KBM-7 (cell line): ENCODE measurements around the gene TRAPPC2.

Source experiments
- DNase-seq: peaks from one replicate; pipeline ENCODE4 v3.0.0-alpha.2; 2015
- in situ Hi-C: fragments of 300-500 bp; cut with MboI; formaldehyde crosslinking; loops from 2 replicates; pipeline ENCODE4 v1.14.3; 2020; ENCODE audit warnings: low sequenced_read_pairs, low pct_unique_long_range_greater_than_20kb, mixed read lengths

TRAPPC2 gene

DNA sequence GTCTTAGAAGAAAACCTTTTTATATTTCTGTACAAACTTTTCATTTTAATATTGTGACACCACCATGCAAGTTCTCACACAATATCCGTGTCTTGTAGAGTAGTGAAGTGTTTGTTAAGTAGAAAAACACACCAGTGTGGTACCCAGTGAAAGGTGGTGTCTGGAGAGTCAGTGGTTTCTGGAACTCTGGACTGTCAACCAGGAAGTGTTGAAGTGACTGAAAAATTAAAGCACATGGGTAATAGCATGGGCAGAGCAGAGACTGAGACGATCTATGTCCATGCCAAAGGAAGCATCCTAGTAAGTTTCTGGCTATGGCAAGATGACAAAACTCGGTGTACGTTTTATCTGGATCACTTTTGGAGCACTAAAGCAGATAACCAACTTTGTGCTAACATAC is 23.3 kb downstream of the TRAPPC2 start:
- DNase-seq: no peak
- in situ Hi-C loops: no loop called here

DNA sequence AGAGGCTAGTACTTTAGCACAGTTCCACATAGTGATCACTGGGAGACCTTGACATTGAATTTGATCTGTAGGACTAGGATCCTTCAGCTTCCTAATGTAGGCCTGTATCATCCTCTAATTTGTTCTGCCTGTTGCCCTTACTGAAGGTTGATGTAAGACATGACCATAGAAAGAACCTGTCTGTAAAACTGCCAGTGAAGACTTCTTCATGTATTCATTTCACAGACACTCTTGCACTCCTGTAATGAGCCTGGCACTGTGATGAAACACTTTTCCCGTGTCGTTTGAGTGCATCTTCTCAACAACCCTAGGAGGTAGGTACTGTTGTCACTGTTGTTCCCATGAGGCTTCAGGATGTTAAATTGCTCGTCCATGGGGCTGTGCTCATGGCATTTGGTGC is 30.8 kb downstream of the TRAPPC2 start:
- in situ Hi-C loops: no loop called here
- DNase-seq: no peak

DNA sequence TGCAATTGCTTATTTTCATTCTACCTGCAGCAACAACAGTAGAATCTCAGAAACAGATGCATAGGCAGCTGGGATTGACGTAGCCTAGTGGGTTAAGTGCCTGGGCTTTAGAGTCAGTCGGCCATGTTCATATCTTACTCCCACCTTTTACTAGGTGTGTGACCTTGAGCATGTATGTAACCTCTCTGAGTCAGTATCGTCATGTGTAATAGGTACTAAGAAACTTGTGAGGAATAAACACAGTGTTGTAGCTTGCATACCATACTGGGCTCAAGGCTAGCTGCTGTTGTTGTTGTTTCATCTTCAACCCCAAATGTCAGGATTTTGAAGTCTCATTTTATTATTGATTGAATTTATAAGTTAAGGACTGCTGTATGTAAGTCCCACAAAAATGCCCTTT is 31.3 kb downstream of the TRAPPC2 start:
- in situ Hi-C loops: no loop called here
- DNase-seq: no peak

DNA sequence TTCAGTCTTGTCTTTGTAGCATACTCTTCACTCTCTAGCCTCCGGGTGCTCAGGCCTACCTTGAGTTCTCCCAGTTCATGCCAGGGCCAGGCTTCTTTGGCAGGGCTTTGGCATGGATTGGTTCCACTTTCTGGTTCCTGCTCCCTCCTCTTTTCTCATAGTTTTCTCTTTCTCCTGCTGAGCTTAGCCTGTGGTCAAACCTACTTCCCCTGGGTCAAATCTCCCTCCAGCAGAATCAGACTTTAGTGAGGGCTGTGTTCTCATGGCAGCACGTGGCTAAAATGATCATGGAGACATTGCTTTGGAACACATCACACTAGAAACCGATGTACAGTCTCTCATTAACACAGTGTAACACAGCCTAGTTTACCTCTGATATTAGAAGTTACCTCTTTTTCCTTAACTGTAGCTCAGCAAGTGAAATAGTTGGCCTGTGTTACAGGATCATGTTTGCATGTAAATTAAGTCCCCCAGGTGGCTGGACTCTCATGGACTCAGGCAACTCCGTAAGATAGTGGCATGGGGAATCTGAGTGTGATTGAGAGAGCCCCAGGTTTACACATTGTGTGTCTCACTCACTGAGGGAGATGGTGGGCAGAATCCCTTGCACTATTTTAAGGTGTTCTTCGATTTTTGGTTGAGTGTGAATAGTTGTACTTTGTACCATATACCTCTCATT is 32.2 kb downstream of the TRAPPC2 start:
- no peak for DNase-seq
- in situ Hi-C loops: no loop called here

DNA sequence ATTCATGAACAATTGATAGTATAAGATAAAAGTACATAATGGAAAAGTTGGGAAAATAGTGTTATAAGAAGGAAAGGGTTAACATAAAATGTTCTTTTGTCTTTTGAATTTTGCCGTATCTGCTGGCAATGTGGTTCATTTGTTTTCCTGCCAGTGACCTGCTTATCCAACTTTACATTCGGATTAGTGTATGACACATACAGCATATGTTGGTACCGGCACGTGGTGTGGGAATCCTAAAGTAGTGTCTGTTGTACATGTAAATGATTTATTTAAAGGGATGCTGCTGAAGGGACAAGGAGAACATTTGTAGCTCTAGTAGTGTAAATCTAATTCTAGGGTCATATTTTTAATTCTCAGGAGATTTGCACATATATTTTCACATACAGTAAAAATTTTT is 34.0 kb downstream of the TRAPPC2 start:
- no peak for DNase-seq
- in situ Hi-C loops: no loop called here

DNA sequence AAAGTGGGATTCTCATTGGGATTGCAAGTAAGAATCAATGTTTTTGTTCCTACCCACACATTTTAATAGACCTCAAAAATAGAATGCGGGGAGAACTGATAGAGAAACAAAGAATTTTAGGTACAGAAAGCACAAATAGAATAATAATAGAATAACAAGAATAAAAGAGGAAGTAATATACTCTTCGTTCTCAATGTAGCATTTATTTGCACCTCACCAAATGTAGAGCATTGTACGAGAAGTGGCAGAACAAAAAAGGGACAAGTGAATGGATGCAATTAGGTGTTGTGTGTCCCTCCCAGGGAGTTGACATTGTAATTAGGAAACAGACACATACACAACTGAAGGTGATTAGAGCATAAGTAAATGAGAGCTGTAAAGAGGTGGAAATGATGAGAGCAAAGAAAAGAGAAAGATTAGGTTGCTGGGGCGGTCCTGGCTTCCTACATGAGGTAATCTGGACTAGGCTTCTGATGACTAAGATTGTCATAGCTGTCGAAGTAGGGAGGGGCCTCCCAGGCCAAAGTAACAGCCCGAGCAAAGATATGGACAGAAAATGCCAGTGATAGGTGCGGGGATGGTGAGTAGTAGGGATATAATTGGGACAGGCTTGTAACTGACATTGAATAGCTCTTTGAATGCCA is 35.1 kb downstream of the TRAPPC2 start:
- no peak for DNase-seq
- in situ Hi-C loops: no loop called here

DNA sequence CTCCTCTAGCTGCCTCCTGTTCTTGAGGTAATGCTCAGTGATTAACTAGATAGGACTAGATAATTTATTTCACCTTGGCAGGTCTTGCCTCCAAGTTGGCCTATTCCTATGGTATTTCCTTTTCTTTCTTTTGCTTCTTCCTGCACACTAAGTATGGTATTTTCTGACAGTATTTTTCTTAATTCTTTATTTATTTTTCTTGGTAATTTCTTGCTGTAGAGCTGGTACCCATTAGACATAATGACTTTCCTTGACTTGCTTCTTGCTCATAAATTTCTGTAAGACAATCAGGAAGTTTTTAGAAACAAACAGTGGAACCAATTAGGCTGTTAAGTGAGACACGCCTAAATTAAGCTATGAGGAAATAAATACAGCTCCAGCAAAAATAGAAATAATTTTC is 36.0 kb downstream of the TRAPPC2 start:
- DNase-seq: no peak
- in situ Hi-C loops: no loop called here

DNA sequence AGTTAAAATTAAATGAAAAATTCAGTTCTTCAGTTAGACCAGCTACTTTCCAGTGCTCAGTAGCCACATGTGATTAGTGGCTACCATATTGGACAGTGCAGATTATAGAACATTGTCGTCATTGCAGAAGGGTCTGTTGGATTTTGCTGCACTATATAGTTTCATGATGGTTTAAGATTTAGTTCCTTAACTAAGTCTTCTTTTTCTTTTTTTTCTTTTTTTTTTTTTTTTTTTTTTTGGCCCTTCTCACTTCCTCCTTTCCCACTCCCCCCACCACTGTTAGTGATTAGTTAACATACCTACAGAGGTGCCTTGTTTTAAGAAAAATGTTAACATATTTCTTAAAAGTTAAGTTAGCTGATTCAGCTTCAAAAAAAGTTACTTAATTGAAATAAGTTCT is 36.4 kb downstream of the TRAPPC2 start:
- no peak for DNase-seq
- in situ Hi-C loops: no loop called here

DNA sequence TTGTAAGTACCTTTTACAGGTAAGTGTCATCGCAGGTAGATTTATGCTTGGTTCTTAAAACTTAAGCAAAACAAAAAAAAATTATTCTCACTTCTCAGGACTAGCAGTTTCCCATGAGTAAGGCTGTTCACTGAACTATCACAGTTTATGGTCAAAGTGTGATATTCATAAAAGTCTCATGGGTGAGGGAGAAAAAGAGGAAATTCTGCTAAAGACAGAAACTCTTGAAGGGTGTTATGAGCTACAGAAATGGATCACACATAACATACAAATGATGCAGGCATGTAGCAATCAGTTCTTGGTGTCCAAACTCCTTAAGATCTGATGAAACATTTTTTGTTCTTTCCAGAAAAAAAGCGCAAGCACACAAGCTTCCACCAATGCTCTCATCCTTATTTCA is 37.0 kb downstream of the TRAPPC2 start:
- in situ Hi-C loops: no loop called here
- peak; percentile 48 for DNase-seq

DNA sequence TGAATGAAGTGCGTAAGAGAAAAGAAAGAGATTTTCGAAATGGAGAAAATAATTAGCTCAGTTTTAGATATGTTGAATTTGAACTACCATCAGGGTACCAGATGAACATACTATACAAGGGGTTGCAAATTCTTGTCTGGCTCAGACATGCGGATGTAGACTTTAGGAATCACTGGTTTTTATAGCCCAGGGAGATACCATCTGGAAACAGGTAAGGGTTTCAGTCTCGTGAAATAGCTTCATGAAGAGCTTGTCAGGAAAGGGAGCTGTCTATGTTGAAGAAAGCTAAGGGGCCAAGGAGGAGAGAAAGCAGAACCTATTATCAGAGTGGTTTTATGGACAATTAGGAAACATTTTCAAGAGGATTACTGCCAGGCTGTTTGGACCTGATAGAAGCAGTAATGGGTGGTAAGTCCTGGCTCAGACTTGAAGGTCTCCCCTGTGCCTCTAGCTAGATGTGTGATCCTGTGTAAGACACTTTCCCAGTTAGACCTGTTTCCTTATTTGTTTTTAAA is 38.8 kb downstream of the TRAPPC2 start:
- DNase-seq: peak; percentile 83
- in situ Hi-C loops: no loop called here

DNA sequence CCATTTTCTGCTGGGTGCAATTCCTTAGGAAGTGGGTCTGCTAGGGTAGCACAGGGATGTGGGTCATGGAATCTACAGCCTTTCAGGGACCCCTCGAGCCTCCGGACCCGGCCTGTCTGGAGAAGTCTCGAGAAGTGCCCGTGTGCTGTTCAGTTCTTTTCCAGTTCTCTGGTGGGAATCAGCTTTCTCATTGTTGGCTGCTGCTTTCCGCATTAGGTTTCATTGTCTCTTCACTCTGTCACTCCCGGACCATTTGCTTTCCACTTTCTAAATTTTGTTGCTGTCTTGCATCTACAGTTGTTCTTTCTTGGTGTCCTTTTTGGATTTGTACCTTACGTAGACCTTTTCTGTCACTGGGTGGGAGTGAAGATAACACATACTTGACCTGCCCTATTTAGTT is 39.4 kb downstream of the TRAPPC2 start:
- in situ Hi-C loops: no loop called here

DNA sequence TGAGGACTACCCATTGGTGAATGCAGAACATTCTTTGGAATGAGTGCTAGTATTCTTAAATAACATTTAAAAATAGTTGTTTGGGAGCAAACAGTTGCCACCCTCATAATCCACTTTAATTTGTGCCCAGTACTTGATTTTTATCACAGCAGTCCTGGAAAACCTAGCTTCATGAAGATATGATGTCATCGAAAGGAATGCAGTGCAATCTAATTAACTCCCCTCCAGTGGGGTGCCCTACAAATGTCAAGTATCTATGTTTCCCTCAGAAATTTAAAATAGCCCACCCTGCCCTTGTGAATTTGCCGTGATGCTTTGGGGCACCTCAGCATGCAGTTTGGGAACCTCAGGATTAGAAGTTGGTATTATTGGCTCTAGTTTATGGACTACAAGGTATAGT is 40.1 kb downstream of the TRAPPC2 start:
- in situ Hi-C loops: no loop called here
- no peak for DNase-seq

More for the DNA sequence above, 39.4 kb downstream of the TRAPPC2 start:
- DNase-seq: no peak

DNA sequence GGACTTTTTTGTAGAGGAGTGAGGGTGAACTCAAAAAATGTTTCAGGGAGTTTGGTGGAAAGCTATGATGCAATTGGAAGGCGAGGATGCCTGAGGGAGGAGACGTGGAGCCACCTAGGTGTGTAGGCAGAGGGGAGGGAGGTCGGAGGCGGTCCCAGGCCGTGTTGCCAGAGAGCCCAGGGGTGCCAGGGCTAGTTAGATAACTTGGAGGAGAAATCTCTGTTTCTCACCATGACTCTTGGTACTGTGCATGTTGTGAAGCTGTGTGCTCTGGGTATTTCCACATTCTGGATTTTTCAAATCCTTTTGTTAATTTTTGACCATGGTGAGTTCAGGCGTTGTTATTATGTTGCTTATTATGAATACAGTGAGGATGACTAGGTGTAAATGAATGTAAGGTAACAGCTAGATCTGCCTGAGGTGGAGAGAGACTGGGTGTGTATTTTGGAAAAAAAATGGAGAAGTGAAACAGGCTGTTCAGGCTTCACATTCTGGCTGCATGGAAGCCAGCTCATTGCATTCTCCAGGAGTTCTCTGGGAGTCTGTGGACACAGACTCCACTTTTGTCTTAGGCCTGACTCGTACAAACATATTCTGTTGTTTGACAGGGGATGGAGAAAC is 41.0 kb downstream of the TRAPPC2 start:
- in situ Hi-C loops: no loop called here

DNA sequence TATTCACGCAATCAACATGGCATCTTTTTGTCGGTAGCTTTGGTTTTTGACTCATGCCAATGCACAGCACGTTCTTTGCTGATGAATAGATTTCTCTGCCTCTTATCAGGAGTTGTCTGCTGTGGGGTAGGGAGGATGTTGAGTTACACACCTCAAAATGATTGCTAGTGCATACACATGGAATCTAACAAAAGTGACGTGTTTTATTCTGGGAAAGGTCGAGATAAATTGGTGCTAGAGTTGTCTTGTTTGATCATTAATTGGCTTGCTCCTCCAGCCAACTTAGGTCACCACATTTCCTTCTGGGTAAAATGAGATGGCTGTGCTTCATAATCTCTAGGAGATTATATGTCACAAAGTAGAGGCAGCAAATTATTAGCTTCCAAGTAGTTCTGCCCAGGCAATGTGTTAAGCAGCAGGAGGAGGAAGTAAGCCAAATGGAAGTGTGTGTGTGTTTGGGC is 41.6 kb downstream of the TRAPPC2 start:
- in situ Hi-C loops: no loop called here

More for the DNA sequence above, 41.0 kb downstream of the TRAPPC2 start:
- no peak for DNase-seq

DNA sequence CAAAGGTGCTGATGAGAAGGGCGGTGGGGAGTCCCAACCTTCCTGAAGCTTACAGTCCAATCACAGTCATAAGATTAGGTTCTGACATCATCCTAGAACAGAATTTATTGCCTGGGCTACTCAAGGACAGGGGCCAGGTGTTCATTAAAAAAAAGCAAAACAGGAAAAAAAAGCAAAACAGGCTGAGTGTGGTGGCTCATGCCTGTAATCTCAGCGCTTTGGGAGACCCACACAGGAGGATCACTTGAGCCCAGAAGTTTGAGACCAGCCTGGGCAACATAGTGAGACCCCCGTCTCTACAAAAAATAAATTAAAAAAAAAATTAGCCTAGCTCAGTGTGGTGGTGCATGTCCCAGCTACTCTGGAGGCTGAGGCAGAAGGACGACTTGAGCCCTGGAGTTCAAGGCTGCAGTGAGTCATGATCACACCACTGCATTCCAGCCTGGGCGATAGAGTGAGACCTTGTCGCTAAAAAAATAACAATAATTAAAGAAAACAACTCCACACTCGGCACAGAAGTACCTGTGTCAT is 42.5 kb downstream of the TRAPPC2 start:
- in situ Hi-C loops: no loop called here
- DNase-seq: no peak

More for the DNA sequence above, 41.6 kb downstream of the TRAPPC2 start:
- no peak for DNase-seq

DNA sequence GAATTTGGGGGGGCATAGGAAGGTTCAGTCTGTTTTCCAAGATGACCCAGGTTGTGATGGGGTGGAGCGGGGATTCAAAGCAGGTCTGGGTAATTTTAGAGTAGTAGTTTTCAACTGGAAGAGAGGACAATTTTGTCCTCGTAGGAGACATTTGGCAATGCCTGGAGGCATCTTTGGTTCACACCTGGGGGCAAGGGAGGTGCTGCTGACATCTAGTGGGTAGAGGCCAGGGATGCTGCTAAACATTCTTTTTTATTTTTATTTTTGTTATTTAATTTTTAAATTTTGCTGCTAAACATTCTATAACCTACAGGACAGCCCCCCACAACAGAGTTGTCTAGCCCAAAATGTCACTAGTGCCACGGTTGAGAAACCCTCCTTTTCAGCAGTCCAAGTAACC is 43.6 kb downstream of the TRAPPC2 start:
- DNase-seq: no peak
- in situ Hi-C loops: no loop called here

DNA sequence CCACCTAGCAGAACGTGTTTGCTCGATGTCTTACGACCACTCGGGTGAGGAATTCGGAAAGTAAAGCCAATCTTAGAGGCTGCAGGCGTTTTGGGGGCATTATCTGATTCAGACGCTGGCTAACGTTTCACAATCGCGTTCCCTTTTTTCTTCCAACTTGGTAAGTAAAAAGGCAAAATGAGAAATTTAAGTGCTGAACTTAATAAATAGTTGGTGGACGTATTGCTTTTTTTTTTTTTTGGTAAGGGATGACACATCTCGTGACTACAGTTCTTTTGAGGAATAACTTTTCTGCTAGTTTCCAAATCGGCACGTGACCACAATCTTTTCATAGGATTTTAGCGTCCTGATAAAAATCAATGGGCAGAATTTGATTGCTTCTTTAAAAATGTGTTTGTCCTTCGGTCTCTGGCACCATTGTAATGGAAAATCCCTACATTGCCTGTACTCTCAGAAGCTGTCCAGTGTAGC is 44.6 kb downstream of the TRAPPC2 start:
- no peak for DNase-seq
- in situ Hi-C loops: no loop called here

DNA sequence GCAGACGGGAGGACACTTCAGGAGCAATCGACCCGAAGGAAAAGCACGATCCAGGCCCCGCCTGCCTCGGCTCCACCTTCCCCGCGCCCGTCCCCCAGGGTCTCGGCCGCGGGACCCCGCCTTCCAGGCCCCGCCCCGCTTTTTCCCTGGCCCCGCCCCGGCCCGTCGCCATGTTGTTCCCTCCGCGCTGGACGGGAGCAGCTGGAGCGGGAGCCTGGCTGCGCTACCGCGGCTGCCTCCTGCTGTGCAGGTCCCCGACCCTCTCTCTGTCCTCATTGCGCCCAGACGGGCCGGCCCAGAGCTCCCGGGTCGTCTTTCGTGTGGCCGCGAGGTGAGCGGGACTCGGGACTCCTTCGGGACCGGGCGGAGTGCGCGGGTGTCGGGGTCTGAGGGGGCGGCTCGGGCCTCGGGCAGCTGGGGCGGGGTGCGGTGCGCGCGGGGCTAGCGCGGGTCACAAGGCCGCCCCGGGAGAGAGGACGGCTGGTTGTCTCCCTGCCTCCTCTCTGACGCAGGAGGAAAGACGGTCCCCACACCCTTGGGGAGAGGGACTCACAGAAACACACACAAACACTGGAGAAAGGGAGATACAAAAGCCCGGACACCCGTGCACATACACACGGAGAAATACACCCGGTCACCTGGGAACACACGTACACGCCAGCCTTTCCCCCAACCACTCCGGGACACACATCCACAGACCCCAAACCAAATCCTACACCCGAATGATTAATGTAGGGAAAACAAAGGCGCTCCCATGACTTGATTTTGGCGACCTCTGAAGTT is 45.3 kb downstream of the TRAPPC2 start, which contains the start of gene RAB9A:
TSS of gene RAB9A (plus strand) at position 171 of the 783 bp plus-strand sequence. CDS start 19,619 bp downstream, outside the sequence.
- in situ Hi-C loops: no loop called here
- DNase-seq: peak; percentile 80

DNA sequence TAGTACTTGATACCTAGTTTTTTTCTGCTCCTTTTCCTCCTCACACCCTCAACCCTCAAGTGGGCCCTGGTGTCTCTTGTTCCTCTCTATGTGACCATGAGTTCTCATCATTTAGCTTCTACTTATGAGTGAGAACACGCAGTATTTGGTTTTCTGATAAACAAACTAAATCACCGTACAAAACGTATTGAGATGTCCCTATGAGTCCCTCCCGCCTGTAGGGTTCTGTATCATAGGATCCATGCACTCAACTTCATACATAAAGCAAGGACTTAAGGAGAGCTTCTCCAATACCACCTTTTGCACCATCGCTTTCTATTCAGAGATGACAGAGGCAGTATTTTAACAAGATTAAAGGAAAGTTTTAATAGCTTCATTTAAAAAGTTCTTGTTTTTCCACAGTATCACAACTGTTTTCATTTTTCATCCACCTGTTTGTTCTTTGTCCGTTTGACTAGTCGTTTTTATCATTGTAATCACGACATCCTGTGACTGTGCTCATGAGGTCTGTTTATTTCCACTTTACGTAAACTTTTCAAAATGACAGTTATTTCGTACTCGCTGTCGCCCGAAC is 45.9 kb downstream of the TRAPPC2 start:
- no peak for DNase-seq
- in situ Hi-C loops: no loop called here
